Measurements from ENCODE around the gene PMF1.

DNA sequence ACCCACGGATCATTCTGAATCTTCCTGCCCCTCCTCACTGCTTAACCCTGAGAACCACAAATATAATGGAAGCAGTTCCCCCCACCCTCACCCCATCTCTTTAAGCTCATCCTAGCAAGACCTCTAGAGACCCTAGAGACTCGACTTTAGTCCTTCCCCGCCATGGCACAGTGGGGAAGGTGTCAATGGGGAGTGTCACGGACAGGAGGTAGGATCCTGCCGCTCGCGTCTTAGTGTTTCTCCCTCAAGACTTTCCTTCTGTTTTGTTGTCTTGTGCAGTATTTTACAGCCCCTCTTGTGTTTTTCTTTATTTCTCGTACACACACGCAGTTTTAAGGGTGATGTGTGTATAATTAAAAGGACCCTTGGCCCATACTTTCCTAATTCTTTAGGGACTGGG, 677 bp upstream of the PMF1 start:
- TF ChIP-seq, protein P1, sequence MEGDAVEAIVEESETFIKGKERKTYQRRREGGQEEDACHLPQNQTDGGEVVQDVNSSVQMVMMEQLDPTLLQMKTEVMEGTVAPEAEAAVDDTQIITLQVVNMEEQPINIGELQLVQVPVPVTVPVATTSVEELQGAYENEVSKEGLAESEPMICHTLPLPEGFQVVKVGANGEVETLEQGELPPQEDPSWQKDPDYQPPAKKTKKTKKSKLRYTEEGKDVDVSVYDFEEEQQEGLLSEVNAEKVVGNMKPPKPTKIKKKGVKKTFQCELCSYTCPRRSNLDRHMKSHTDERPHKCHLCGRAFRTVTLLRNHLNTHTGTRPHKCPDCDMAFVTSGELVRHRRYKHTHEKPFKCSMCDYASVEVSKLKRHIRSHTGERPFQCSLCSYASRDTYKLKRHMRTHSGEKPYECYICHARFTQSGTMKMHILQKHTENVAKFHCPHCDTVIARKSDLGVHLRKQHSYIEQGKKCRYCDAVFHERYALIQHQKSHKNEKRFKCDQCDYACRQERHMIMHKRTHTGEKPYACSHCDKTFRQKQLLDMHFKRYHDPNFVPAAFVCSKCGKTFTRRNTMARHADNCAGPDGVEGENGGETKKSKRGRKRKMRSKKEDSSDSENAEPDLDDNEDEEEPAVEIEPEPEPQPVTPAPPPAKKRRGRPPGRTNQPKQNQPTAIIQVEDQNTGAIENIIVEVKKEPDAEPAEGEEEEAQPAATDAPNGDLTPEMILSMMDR (IDR thresholded peaks at IDR 0.05): no peak
- no peak for TF ChIP-seq POLR2A (IDR thresholded peaks at IDR 0.05)

All from esophagus squamous epithelium (tissue), 4 donors.